ENCODE results near the gene CAMK2D.

DNA sequence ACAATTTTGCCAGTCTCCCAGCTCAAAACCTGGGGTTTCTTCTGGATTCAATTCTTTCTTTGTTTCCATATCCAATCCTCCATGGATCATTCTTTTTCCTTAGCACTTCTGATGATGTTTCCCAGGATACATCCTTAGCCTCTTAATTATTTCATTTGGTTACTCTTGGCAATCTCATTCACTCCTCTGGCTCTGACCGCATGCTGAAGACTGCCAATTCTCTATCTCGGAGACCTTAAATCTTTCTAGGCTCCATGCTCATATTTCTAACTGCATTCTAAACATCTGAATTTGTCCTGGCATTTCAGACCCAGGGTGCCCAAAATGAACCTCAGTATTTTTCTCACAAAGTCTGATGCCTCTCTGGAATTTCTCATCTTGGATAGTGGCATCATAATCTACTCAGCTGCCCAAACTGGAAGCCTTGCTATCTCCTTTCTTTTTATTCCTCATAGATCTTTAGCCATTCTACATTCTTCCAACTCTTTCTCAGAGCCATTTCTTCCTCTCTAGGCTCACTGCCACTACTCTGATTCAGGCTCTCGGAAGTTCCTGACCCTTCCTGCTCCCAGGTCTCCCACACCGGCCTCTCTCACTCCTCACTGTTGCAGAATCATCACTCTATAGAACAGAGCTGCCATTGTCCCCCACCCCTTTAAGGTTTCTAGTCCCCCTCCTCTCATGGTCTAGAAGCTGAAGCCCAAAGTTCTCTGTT lies 290.2 kb downstream of the CAMK2D start:
- TF ChIP-seq, protein P1, sequence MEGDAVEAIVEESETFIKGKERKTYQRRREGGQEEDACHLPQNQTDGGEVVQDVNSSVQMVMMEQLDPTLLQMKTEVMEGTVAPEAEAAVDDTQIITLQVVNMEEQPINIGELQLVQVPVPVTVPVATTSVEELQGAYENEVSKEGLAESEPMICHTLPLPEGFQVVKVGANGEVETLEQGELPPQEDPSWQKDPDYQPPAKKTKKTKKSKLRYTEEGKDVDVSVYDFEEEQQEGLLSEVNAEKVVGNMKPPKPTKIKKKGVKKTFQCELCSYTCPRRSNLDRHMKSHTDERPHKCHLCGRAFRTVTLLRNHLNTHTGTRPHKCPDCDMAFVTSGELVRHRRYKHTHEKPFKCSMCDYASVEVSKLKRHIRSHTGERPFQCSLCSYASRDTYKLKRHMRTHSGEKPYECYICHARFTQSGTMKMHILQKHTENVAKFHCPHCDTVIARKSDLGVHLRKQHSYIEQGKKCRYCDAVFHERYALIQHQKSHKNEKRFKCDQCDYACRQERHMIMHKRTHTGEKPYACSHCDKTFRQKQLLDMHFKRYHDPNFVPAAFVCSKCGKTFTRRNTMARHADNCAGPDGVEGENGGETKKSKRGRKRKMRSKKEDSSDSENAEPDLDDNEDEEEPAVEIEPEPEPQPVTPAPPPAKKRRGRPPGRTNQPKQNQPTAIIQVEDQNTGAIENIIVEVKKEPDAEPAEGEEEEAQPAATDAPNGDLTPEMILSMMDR (IDR thresholded peaks at IDR 0.05 in 8 of 11, conservative IDR thresholded peaks at IDR 0.05 in 3 of 11), result no peak
- no peak for TF ChIP-seq POLR2AphosphoS5 (IDR thresholded peaks at IDR 0.05)
